Smooth muscle cell of the brain vasculature (primary cell): Measurements from ENCODE around the gene STRN.
"Not testable (repeated sequence)": the region's sequence is repeated elsewhere in the genome, so short reads cannot be mapped to it uniquely, and the experiment has no call there.

Experiments
- DNase-seq: peaks from one replicate; pipeline ENCODE4 v3.0.0-alpha.2; 2012; ENCODE audit warnings: low read depth, low spot score

The STRN gene

GRCh38 chr2:36834731-36835524 is 131.4 kb downstream of the STRN start:
- no peak for DNase-seq

DNA sequence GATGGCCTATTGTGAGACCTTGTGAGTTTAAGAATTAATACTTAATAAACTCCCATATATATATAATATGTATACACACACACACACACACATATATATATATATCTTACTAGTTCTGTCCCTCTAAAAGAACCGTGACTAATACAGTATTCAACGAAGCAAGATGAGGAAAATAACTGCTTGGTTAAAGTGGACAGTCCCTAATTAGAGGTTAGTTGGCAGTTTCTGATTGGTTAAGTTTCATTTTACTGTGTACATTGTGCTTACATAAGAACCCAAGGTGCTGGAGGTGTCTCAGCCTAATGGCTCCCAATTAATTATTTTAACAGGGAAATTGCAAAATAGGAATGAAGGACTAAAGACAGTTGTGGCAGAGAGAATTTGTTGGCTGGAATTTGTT is 132.1 kb downstream of the STRN start:
- DNase-seq = no peak

DNA sequence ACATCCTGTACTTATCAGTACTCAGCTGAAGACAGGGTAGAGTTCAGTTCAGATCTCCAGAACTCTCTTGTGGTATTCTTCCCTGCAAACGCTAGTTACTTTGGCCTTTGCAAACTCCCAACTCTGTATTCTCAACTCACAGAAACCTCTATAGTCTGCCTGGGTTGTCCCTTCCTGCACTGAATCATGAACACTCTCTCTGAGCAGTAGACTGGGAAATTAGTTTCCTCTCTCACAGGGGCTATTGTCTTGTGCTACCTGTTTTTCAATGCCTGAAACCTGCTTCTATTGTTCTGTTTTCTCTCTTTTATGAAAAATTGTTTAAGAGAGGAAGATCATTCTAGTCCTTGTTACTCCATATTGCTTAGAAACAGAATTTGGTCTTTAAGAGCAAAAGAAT is 135.2 kb downstream of the STRN start:
- no peak for DNase-seq

GRCh38 chr2:36824683-36825082 is 141.7 kb downstream of the STRN start:
- DNase-seq = not testable (repeated sequence)

DNA sequence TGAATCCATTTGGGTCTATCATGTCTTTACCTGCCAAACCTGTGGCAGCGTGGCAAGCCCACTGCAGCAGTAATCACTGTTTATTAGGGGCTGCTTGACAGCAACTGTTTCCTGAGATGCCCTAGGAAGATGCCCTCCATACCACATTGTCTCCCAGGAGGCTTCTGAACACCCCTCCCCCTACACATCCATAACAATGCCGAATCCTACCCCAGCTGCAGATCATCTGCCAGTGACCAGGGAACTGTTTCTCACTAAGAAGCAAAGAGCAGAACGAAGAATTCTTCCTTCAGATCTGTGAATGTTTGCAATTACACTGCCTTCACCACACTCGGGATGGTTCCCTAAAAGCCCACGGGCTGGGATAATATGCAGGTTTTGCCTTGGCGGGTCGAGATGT is 142.1 kb downstream of the STRN start:
- DNase-seq = no peak

DNA sequence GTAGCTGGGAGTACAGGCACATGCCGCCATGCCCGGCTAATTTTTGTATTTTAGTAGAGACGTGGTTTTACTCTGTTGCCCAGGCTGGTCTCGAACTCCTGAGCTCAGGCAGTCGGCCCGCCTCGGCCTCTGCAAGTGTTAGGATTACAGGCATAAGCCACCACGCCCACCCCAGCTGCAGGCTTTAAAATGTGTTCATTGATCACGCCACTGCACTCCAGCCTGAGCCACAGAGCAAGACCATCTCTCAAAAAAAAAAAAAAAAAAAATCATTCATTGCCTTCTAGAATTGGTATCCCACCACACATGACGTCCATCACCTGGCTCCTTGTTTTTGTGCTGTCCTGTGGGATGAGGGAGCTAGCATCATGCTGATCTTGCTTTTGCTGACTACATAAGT is 142.5 kb downstream of the STRN start:
- DNase-seq = no peak

DNA sequence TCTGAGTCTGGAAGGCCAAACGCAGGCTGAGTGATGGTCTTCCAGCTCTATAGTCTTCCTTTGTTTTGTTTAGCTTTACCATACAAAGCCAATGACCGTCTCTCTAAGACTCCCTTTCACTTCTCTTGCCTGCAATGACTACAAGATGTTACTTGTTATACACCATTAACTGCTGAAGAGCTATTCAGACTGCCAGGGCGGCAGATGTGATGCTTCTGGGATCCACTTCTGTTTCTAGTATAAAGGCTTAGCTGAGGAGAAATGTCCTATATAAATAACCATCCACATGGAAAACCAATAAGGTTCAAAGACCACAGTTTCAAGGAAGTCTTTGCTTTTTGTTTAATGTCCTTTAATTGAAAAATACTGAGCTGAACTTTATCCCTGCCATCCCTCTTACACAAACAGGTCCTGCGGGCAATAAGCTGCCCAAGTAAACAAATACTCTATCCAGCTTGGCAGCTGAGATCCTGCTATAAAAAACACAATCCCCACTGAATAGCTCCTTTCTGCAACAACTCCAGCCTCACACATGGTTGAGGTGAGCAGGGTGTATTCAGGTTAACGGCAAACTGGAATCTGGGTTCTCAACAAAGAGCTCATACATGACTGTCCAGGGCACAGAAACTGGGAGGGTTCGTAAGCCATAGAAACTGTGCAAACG is 145.3 kb downstream of the STRN start:
- no peak for DNase-seq

- DNase-seq = no peak
Observed at GRCh38 chr2:36819095-36819711, 147.1 kb downstream of the STRN start.

DNA sequence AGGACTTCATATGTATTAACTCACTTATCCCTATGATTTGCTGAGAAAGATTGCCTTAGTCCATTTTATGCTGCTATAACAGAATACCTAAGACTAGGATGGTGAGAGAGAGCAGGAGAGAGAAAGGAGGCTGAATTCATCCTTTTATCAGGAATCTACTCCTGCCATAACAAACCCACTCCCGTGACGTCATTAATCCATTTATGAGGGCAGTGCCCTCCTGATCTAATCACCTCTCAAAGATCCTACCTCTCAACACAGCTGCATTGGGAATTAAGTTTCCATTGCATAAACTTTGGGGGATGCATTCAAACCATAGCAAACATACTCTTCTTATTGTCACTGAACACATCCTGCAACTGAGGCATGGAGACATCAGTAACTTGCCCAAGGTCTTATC is 147.8 kb downstream of the STRN start:
- no peak for DNase-seq

DNA sequence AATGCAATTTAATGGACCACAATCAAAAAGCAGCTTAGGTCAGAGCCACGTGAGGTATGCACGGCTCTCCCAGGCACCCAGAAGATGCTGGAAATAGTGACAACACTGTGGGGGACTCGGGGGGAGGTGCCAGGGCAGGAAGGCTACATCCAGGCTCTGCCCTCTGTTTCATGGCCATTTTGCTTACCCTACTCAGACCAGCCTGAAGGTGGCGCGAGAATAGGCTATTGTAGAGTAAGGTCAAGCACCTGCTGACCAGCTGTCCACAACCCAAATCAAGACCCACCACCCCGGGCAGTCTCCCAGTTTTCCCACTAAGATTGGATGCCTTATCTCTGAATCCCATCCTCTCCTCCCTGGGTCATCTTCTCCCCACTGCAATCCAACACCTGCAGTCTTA is 154.1 kb downstream of the STRN start:
- no peak for DNase-seq

DNA sequence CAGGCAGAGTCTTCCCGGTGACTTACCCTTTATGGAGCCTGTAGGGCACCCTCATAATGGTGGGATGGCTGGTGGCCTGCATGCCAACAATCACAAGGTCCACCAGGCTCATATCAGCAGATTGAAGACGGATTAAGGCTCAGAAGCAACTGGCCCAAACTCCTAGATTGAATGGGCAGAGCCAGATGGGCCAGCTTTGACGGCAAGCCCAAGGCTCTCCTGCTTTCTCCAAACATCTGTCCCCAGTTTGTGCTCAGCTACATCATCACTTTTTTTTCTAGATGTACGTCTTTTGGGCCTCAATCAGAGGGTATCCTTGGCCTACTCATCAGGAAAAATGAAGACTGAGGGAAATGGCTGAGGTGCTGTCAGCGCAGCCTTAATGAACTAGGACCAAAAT is 155.3 kb downstream of the STRN start:
- no peak for DNase-seq

- no peak for DNase-seq
Observed at GRCh38 chr2:36809069-36809445, 157.3 kb downstream of the STRN start.

GRCh38 chr2:36808386-36809068 is 157.8 kb downstream of the STRN start:
- DNase-seq = no peak

DNA sequence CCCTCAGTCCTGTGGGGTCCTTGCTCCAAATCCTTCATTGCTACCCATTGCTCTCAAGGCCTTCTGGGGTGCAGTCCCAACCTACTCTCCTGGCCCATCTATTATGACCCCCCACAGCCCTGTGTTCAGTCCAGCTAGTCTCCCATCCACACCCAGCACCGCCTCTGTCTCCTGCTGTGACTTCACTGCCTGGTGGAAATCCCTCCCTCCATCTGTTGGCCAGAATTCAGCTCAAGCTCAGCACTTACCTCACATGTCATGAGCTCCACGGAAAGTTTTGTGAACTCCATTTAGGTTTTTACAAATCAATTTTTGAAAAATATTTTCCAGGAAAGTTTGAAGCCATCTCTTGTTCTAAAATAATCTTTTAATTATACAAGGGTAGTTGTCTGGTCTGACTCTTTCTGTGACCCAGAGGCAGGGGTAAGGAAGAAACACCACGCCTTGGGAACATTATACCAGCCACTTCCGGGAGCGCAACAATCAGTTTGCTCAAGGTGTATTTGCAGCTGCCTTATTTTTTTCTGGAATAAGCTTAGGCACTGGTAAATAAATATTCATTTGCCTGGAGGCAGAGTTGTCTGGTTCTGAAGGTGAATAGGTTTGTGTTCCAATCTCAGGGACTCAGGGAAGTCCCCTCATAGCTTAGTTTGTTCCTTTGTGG is 159.0 kb downstream of the STRN start:
- DNase-seq = no peak

DNA sequence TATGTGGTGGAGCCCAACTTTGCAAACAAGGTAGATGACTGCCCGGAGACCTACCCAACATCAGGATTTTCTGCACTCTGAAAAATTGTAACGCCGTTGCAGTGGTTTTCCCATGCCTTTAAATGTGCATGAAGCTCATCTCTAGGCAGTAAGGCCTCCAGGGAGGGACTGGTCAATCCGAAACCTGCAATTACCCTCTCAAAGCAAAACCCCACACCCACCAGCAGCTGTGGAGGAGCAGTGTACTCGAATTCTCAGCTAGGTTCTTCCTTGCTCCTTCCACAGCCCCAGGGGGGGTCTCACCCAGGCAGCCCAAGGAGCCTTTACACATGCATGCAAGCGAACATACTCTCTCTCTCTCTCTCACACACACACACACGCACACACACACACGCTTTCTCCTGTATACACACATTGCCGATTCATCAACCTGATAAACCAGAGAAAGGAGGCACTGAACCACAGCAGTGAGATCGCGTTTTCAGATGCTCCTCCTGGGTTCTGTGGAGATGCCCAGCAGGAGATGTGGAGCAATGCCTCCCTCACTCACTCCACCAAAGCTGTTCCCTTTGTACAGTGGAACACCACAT is 160.6 kb downstream of the STRN start:
- DNase-seq = no peak

DNA sequence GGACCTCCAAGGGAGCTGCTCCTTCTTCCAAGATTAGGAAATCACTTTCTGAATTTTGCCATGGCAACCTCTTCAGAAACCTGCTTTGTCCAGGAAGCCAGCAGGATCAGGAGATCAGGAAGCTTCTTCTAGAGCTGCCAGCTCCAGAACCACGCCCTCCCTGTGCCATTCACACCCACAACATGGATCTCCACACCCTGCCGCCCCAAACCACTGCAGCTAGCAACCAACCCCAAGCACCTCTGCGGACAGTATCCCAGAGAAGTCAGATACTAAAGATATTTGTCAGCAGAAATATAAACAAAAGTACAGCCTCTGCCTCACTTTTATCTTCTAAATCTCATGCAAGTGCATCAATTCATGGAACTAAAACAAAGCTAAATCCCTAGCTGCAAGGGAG is 163.4 kb downstream of the STRN start:
- DNase-seq = no peak

- DNase-seq = no peak
Observed at GRCh38 chr2:36801088-36801487, 165.2 kb downstream of the STRN start.

DNA sequence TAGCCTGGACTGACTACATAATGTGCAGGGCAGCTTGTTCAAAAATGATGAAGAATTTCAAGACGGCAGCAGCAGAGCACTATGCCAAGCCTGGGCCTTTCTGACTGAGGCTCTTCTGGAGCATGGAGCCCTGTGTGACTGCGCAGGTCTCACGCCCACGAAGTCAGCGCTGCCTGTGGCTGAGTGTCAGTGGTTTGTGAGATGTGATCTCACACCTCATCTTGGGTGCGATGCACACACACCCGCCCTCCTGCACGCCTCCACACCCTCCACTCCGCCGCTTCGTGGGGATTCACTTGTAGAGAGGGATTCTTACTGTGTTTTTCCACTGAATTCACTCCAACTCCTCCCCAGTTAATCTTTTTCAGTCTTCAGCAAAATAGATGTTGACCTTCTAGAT is 166.0 kb downstream of the STRN start:
- DNase-seq = no peak

GRCh38 chr2:36798724-36799123 is 167.6 kb downstream of the STRN start:
- DNase-seq = no peak

GRCh38 chr2:36797324-36798070 is 168.8 kb downstream of the STRN start:
- DNase-seq = no peak
